ENCODE results near the gene CDS2.

DNA sequence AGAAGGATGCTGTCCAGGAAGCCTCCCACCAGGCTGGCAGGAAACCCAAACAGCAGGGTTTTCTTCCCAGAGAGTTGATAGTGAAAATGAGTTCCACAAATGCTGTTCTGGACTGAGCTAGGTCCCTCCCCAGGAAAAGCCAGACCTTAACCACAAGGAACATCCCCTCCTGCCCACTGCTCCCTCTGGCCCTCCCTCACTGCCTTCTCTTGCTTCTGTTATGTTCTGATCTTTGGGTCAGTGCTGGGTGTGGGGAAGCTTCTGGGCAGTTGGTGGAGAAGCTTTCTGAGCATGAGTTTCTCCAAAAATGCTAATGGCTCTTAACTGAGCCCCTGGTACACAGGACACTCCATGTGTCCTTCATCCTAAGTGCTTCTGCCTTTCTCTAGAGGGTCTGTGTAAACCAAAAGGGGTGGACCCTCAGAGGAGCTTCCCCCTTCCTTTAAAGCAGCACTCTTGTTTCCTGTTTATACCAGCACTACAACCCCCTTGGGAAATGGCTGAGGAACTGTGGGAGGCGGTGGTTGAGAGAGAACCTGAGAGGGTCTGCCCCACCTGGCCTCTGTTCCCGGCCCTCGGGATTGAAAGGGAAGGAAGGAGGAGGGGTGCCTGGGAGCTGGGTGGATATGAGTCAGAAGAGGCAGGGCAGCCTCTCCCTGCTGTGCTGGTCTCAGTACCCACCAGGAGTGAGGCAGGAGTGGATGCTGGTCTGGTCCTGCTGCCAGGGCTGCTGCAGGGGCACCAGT lies 42.0 kb downstream of the CDS2 start:
- TF ChIP-seq, protein P1, sequence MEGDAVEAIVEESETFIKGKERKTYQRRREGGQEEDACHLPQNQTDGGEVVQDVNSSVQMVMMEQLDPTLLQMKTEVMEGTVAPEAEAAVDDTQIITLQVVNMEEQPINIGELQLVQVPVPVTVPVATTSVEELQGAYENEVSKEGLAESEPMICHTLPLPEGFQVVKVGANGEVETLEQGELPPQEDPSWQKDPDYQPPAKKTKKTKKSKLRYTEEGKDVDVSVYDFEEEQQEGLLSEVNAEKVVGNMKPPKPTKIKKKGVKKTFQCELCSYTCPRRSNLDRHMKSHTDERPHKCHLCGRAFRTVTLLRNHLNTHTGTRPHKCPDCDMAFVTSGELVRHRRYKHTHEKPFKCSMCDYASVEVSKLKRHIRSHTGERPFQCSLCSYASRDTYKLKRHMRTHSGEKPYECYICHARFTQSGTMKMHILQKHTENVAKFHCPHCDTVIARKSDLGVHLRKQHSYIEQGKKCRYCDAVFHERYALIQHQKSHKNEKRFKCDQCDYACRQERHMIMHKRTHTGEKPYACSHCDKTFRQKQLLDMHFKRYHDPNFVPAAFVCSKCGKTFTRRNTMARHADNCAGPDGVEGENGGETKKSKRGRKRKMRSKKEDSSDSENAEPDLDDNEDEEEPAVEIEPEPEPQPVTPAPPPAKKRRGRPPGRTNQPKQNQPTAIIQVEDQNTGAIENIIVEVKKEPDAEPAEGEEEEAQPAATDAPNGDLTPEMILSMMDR (IDR thresholded peaks at IDR 0.05), result no peak
- TF ChIP-seq POLR2AphosphoS5 (IDR thresholded peaks at IDR 0.05) (no peak), EP300 (IDR thresholded peaks at IDR 0.05) (no peak)
